GM11168 (cell line): ENCODE data around the gene NALCN.

Source experiments
- in situ Hi-C: fragments of 300-500 bp; cut with MboI; formaldehyde crosslinking; loops from one replicate; pipeline ENCODE4 v1.12.0; 2022; ENCODE audit warnings: low sequenced_read_pairs; ENCODE audit not compliant: unreplicated experiment

NALCN gene

DNA sequence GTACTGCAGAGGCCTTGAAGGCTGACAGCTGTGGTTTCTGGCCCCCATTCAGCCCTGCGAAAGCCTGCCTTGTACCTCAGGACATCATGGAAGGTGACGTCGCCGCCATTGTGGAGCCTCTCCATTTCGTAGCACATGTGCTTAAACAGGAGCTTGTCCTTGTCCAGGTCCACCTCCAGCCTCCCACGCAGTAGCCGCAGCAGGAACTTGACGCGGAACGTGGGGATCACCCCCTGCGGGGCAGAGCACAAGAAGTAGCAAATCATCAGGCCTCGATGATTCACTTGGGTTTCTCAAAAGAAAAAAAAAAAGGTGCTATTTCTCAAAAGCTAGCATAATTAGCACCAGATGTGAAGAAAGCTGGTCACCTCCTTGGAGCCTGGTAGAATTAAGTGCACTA, 351.0 kb downstream of the NALCN start:
- in situ Hi-C loops = no loop called here

GRCh38 chr13:101059793-101060192, 356.5 kb downstream of the NALCN start:
- in situ Hi-C loops = no loop called here

DNA sequence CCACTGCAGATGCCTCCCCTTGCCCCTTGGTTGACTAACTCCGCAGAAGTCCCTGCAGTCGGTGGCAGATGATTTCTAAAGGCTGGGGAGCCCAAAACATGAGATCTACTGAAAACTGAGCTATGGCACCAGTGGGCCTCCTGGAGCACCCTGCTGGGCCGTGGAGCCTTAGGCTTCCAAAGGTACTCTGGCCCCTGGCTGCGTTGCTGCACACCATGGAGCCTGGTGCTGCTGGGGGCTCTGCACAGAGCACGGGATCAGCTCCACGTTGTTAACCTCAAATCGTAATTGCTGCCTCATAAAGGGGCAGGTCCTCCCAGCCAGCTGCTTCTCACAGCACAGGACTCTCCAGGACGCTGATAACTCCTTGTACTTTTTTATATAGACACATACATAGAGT, 357.5 kb downstream of the NALCN start:
- in situ Hi-C loops = no loop called here

DNA sequence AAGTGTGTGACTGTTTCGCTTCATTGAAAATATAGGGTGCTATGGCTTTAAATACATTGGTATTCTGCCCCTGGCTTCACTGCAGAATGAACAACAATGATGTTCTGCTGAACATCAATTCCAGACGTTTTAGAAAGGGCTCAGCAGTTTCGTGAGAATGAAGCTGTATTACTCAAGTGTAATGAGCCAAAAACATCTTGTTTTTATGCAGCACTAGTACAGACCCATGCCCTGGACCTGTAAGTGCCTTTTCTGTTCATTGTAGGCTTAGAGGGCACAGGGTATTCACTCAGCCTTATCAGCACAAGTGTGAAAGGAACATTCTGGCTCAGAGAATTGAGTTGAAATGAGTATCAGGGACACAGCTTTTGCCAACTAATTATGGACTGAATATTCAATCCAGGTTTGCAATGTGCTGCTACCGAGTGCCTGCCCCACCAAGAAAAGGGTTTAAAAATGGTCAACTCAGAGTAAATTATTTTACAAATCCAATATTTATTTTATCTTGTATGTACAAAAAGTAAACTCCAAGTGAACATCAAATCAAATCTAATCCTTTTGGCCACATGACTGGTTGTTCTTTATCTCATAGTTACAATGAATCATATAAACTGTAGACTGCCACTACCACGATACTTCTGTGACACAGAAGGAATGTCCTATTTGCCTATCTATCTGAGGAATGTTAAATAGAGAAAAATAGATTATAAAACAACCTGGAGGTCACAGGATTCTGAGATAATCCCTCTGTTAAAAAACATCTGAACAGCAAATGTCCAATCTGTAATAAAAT, 362.8 kb downstream of the NALCN start:
- in situ Hi-C loops = no loop called here

GRCh38 chr13:101049166-101049850, 367.0 kb downstream of the NALCN start:
- in situ Hi-C loops = no loop called here

DNA sequence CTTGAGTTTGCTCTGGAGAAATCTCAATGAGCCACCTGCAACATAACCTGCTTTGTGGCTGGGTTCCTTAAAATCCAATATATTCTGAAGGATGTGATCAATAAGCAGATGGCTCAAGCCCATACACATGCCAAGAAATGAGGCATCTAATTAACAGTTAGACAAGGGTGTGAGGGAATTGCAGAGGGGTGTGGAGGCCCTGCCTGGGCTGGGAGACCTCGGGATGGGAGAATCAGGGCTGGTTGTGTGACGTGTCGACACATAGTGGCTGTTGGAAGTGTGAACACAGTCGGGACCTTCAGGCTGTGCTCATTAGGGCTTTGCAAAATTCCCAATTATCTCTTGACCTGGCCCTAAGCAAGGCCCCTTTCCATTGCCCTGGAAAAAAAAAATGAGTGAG, 379.8 kb downstream of the NALCN start:
- in situ Hi-C loops = no loop called here

DNA sequence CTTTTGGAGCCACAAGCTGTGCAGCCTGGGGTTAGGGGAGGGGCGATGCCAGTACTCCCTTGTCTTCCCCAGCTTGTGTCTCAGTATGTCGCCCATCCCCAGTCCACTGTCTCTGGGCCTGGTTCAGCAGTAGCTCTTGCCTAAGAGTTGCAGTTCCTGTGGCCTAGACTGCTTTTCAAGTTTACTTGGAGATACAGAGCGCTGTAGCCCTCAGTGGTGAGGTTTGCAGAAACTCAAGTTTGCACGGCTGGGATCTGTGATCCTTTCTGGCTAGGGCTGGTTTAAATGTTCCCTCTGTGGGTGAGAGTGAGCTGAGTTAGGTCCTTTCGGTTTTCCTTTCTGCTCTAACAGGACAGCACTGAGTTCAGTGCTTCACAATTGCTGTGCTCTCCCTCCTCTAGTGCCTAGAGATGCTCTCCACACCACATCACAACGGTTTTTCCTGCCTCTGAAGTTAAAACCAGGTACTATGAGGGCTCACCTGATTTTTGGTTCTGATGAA, 381.1 kb downstream of the NALCN start:
- in situ Hi-C loops = no loop called here

DNA sequence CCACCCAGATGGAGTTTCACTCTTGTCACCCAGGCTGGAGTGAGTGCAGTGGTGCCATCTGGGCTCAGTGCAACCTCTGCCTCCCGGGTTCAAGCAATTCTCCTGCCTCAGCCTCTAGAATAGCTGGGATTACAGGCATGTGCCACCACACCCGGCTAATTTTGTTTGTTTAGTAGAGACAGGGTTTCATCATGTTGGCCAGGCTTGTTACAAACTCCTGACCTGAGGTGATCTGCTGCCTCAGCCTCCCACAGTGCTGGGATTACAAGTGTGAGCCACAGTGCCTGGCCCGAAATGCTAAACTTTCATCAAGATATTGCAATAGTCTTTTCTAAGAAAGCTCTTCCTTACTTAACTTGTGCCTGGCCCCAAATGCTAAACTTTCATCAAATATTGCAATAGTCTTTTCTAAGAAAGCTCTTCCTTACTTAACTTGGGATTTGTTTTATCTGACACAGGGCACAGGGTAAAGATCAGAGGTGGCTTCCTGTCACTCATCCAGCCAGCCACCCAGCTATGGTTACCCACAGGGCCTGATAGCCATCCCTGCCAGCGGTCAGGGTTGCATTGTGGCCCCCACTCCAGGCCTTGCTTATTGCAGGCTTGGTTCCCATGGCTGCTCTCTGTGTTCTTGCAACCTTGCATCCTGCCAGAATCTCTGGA, 389.4 kb downstream of the NALCN start:
- in situ Hi-C loops = no loop called here

DNA sequence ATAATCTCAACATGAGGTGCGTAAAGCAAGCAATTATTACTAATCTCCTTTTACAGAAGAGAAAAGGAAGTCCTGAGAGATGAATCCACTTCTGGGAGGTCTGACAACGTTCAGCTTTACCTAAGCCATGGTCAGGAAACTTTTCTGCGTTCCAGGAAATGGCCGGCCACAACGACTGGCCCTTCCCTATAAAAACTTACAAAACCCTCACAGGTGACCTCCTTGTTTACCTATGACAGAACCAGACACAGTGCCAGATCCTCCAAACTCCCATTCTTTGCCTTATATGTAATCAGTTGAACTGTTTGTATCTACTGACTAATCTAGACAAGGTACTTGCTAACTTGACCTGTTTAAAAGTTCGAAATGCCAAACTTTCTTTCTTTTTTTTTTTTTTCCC, 390.0 kb downstream of the NALCN start:
- in situ Hi-C loops = no loop called here

- in situ Hi-C loops = no loop called here
These were observed 390.4 kb downstream of the NALCN start for GRCh38 chr13:101025925-101026324.

DNA sequence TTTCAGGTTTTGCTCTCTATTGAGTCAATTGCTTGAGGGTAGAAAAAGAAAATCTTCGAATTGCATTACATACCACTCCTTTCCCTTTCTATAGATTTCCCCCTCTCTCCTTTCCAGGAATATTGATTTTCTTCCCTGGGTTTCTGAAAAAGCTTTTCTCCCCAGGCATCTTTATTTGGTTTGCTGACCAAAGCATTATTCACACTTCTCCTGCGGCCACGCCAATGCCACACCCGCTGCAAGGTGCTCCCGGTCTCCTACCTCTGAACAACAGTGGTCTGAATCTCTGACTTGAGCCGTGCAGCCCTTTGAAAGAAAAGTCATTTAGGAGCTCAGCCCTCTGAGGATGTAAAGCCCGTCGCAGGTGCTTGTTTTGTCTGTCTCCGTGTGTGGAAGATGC, 390.8 kb downstream of the NALCN start:
- in situ Hi-C loops = no loop called here

DNA sequence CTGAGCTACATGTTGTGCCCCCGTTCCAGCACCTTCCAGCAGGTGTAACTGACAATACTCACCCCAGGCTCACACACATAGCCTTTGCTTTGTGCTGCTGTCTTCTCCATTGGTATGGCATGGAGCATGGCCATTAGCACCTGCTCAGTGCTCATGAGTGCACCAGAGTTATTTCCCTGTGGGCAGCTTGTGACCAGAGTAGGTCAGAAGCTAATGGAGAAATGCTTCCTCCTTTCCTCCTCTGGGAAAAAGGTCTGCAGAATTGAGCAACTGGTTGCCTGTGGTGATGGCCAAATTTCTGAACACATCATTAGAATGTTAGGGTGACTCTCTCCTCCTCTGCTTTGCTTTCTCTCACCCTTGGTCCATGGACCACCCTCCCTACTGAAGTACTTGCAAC, 397.2 kb downstream of the NALCN start:
- in situ Hi-C loops = no loop called here

GRCh38 chr13:101018720-101019119, 397.6 kb downstream of the NALCN start:
- in situ Hi-C loops = no loop called here

DNA sequence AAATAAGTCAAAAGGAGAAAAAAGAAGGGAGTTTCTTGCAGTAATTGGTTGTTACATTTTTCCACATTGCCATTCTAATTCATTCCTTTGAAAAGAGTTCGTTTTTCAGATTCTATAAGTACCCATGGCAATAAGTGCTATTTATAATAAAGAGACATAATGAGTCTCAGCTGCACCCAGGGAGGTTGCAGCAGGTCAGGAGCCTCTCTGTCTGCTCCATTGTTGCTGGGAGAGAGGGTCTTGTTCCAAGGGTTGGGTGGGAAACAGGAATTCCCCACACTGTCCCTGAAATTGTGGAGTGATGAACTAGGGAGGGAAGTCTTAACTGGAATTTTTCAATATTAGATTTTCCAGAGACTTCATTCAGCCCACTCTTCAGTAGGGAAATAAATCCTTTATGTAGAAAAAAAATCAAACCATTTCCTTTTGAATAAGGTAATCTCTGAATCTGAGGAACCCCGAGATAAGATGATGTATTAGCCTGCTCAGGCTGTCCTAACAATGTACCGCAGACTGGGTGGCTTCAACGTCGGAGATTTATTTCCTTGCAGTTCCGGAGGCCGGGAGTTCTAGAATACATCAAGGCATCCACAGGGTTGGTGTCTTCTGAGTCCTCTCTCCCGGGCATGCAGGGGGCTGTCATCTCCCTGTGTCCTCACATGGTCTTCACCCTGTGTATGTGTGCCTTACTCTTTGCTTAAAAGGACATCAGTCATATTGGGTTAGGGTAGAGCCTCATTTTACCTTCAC, 399.0 kb downstream of the NALCN start:
- in situ Hi-C loops = no loop called here

DNA sequence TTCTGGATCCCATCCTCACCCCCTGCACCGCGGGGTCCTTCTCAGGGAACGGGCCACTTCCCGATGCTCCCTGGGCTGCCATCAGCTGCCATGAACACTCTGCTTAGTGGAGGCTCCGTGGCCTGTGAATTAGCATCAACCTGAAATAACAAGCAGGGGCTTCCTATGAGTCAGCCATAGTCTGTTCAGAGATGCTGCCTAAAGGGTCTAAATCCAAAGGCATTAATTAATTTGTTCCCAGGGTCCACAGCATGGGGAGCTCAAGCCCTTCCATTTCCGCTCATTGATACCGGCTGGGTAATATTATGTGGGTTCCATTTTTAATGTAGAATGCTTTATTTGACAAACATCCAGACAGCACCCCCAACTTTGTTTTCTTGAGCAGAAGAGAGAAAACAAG, 399.8 kb downstream of the NALCN start:
- in situ Hi-C loops = no loop called here

GRCh38 chr13:101013245-101013644, 403.1 kb downstream of the NALCN start:
- in situ Hi-C loops = no loop called here

DNA sequence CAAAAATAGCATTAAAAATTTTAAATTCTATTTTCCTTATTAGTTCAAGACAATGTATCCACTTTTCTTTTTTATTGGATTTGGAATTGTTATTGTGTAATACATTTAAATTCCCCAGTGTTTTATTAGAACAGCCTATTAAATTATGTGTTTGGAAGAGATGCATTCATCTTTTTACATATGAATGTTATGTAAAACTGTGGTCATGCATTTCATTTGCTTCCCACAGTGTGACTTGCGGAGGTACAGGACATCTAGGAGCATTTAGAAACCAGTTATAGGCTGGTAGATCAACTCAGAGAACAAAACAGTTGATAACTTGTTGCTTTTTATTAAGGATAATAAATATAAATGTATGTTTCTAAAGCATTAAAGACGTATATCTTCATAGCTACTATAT, 406.2 kb downstream of the NALCN start:
- in situ Hi-C loops = no loop called here

DNA sequence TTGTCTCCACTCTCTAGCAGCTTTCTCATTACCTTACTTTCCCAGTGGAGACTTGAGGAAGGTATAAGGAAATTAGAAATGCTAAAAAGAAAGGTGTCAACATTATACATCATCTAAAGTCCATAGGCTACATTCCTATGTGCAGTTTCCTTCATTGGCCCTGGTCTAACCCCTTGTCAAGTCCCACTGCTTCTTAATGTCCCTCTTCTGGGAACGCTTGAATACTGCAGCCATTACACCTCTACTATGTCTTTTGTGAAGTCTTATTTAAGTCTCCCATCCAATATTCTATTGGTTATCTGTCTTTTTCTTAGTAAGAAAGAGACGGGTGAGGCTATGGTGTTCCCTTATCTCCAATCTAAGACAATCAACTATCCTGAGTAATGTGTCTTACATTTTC, 409.1 kb downstream of the NALCN start:
- in situ Hi-C loops = no loop called here
